Measurements from ENCODE around the gene MON2. TPM values are rescaled to one million over a fixed set of nuclear protein-coding genes. Genes with fewer than 3 reads are reported as not detected.

MON2 gene
- total RNA-seq, 6 experiments from 2014 or later = 29.6 to 44.1 (median 38.8) TPM

DNA sequence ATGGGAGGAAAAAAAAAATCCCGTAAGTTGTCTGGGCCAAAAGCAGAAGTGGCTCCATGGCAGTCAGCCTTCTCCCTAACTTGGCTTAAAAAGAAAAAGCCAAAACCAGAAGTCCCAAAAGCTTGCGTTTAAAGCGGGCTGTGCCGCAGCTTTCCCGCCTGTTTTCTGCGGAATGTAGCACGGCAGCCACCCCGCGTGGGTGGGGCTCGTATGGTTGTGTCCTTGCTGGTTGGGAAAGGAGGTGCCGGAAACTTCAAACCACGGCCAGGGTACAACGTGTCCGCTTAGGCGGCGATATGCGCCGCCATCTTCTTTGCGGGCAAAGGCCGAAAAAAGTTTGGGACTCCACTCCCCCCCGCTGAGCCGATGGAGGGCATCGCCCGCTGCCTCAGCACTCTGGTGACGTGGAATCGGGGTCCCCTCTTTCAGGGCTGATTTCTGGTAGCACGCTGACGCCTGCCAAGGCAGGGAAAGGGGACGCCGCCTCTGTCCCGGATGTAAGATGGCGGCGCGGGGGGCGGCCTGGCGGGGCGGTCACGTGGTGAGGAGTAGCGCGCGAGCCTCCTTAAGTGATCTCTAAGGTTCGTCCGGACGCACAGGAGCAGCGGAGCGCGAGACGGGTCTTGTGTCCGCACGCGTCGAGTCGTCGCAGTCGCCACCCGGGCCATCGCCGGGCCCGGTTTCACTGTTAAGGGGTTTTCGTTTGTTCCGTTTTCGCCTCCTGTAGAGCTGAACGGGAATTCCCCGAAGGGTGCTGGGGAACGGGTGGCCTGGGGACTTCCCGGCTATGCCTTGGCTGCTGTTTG, 135.8 kb downstream of the MON2 start:
- Mint-ChIP-seq H3K27ac (peak overlapping the region; percentile 99), H3K27me3 (ENCODE audit: insufficient read depth) (peaks cover 4% of the 10 kb centered on the region; the same call in 1 of the 2 replicates)

DNA sequence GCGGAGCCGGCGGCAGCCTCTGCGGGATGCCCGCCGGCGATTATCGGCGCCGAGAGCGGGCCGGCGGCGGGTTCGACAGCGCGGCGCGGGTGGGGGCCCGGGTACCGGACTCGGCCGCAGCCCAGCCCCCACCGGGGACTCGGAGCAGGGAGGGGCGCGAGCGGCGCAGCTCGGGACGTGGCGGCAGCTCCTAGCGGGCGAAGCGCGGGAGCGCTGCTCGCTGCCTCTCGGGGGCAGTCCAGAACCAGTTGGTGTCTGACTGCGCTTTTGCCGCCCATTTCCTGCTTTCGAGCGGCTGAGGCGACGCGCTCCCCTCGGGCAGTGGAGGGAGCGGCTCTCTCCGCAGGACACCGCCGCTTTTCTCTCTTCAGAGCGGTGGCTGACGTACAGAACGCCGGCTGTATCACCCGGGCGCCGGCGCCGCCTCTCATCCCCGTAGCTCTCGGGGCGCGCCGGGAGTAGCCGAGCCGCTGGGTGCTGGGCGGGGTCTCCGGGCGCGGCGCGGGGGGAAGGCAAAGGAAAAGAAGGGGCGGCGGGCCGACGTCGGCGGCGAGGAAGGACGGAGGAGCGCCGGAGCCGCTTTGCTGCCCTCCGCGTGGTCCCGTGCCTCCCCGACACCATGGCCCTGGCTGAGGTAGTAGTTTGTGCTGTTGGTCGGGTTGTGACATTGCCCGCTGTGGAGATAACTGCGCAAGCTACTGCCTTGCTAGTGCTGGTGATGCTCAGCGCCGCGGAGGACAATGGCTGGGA, 136.6 kb downstream of the MON2 start:
- DNase-seq = peak; percentile 84
- peak; percentile 70 for TF ChIP-seq CTCF (IDR thresholded peaks at IDR 0.05)
- Mint-ChIP-seq H3K4me1 (ENCODE audit: low read depth) (peaks cover 63% of the 10 kb centered on the region), H3K4me3 (peak overlapping the region; percentile 97), H3K36me3 (ENCODE audit: low read depth) (peaks cover 27% of the 10 kb centered on the region), H3K9me3 (no peaks in the 10 kb centered on the region), H3K27ac (peak overlapping the region; percentile 99), H3K27me3 (ENCODE audit: insufficient read depth) (peaks cover 4% of the 10 kb centered on the region; the same call in 1 of the 2 replicates)

More for the DNA sequence above, 135.8 kb downstream of the MON2 start:
- peak overlapping the region; percentile 97 for H3K4me3 Mint-ChIP-seq
- H3K36me3 Mint-ChIP-seq (ENCODE audit: low read depth) = peaks cover 27% of the 10 kb centered on the region
- H3K4me1 Mint-ChIP-seq (ENCODE audit: low read depth) = peaks cover 63% of the 10 kb centered on the region
- TF ChIP-seq CTCF (IDR thresholded peaks at IDR 0.05) = no peak
- peak; percentile 80 for DNase-seq
- no peaks in the 10 kb centered on the region for H3K9me3 Mint-ChIP-seq

DNA sequence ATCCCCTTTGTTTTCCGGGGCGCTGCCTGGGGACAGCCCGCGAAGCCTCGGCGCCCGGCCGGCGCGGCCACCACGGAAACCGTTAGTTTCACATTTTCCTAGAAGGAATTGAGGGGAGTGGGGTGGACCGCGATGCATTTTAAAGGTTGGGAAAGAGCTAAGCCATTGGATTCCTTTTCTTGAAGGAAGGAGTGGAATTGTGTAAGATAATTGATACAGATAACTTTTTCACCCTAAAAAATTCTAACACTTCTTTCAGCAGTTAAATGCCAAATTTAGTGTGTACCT, 137.1 kb downstream of the MON2 start:
- Mint-ChIP-seq H3K9me3 (no peaks in the 10 kb centered on the region), H3K27me3 (ENCODE audit: insufficient read depth) (peaks cover 4% of the 10 kb centered on the region; the same call in 1 of the 2 replicates), H3K4me3 (peak overlapping the region; percentile 97), H3K27ac (peak overlapping the region; percentile 99), H3K36me3 (ENCODE audit: low read depth) (peaks cover 27% of the 10 kb centered on the region), H3K4me1 (ENCODE audit: low read depth) (peaks cover 60% of the 10 kb centered on the region)
- no peak for DNase-seq
- TF ChIP-seq CTCF (IDR thresholded peaks at IDR 0.05) = no peak

DNA sequence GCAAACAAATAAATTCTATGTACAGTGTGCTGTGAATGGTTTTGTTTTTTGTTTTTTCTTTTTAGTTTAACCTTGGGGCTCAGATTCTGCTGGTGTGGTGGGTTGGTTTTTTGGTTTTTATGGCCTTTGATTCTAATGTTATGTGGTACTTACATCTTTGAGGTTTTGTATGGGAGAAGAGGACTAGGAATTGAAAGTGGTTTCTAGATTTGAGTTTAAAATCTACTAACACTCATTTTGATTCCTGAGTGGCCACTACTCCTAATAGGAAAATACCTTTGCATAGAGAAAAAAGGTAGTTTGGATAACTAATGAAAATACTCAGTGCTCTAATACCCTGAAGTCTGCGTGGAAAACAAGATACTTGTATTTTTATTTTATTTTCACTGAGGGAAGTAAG, 137.7 kb downstream of the MON2 start:
- Mint-ChIP-seq H3K27me3 (ENCODE audit: insufficient read depth) (peaks cover 4% of the 10 kb centered on the region; the same call in 1 of the 2 replicates), H3K4me3 (peak overlapping the region; percentile 97), H3K4me1 (ENCODE audit: low read depth) (peaks cover 61% of the 10 kb centered on the region), H3K9me3 (no peaks in the 10 kb centered on the region), H3K36me3 (ENCODE audit: low read depth) (peaks cover 27% of the 10 kb centered on the region), H3K27ac (peak overlapping the region; percentile 99)
- TF ChIP-seq CTCF (IDR thresholded peaks at IDR 0.05) = no peak
- DNase-seq = no peak

DNA sequence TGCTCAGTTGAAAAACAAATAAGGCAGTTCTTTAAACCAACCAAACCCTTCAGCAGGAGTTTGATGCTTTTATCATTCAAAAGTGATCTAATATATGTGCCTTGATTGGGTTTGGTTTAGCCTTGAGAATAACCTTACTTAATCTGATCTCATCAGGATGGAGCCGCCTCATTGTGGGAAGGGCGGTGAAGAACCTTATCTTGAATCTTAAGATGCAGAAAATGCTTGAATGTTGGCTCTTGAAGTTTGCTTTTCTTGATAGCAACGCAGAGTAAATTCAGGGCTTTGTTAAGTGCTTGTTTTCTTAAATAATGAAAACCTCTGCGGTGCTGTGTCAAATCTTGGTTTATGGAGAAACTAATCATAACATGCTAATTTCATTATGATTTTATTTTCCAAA, 138.2 kb downstream of the MON2 start:
- H3K36me3 Mint-ChIP-seq (ENCODE audit: low read depth) = peaks cover 27% of the 10 kb centered on the region
- H3K9me3 Mint-ChIP-seq = no peaks in the 10 kb centered on the region
- peaks cover 64% of the 10 kb centered on the region for H3K4me1 Mint-ChIP-seq (ENCODE audit: low read depth)
- H3K27me3 Mint-ChIP-seq (ENCODE audit: insufficient read depth) = peaks cover 4% of the 10 kb centered on the region; the same call in 1 of the 2 replicates
- no peak for TF ChIP-seq CTCF (IDR thresholded peaks at IDR 0.05)
- peak overlapping the region; percentile 99 for H3K27ac Mint-ChIP-seq
- H3K4me3 Mint-ChIP-seq = peak overlapping the region; percentile 97
- peak; percentile 7 for DNase-seq
